PC-9 (cell line): Measurements from ENCODE around the gene IKZF1. TPM values are rescaled to one million over a fixed set of nuclear protein-coding genes. Genes with fewer than 3 reads are reported as not detected.

Source experiments
- BruUV-seq: library from RNA; stranded (reverse); fragments of 400-500 nt; replicated peaks from 2 replicates; lab custom pipeline; 2021; lab: Mats Ljungman, UMichigan
- CTCF ChIA-PET: fragments of 300-600 bp; sonication (Branson Sonifier 250); formaldehyde crosslinking; loops from one replicate; lab custom pipeline; 2022; ENCODE audit warnings: antibody characterized with exemption; lab: Charles Lee
- POLR2A ChIA-PET: fragments of 300-600 bp; sonication (Branson Sonifier 250); formaldehyde crosslinking; loops from one replicate; lab custom pipeline; 2022; ENCODE audit warnings: antibody characterized with exemption; ENCODE audit not compliant: unreplicated experiment; lab: Charles Lee
- DNase-seq, 2 experiments: peaks; one replicate each; pipeline versions ENCODE4 v3.0.0 to v3.0.0-alpha.2; 2015 to 2022; ENCODE audit warnings: mixed read lengths in 1 of 2
- H2AFZ ChIP-seq: fragments of 200-600 bp; sonication (generic); 2 replicates; pipeline ENCODE4 v1.8.1; 2017; ENCODE audit warnings: antibody characterized with exemption
- H3F3A ChIP-seq: fragments of 200-600 bp; sonication (generic); 2 replicates; pipeline ENCODE4 v1.8.1; 2017; ENCODE audit warnings: antibody characterized with exemption, mild to moderate bottlenecking, low read depth; ENCODE audit not compliant: insufficient read depth
- H3K27ac ChIP-seq: fragments of 200-600 bp; sonication (generic); 2 replicates; pipeline ENCODE4 v1.6.1; 2016; ENCODE audit warnings: mixed run types
- H3K27me3 ChIP-seq: fragments of 200-600 bp; sonication (generic); 2 replicates; pipeline ENCODE4 v1.6.1; 2016; ENCODE audit warnings: low read depth, mixed run types; ENCODE audit not compliant: insufficient read depth
- H3K36me3 ChIP-seq: fragments of 200-600 bp; sonication (generic); 2 replicates; pipeline ENCODE4 v1.6.1; 2016; ENCODE audit warnings: low read depth, mixed run types
- H3K4me1 ChIP-seq: fragments of 200-600 bp; sonication (generic); replicated peaks from 2 replicates; pipeline ENCODE4 v1.6.1; 2016; ENCODE audit warnings: mixed run types; ENCODE audit not compliant: insufficient read depth
- H3K4me2 ChIP-seq: fragments of 200-600 bp; sonication (generic); 2 replicates; pipeline ENCODE4 v1.6.1; 2017; ENCODE audit warnings: mixed run types
- H3K4me3 ChIP-seq: fragments of 200-600 bp; sonication (generic); 2 replicates; pipeline ENCODE4 v1.6.1; 2016; ENCODE audit warnings: mixed run types
- H3K79me2 ChIP-seq: fragments of 200-600 bp; sonication (generic); 2 replicates; pipeline ENCODE4 v1.6.1; 2017; ENCODE audit warnings: low read depth, mixed run types
- H3K9me2 ChIP-seq: fragments of 200-600 bp; sonication (generic); 2 replicates; pipeline ENCODE4 v1.8.1; 2017; ENCODE audit warnings: mild to moderate bottlenecking; ENCODE audit not compliant: insufficient read depth
- H3K9me3 ChIP-seq: fragments of 200-600 bp; sonication (generic); 2 replicates; pipeline ENCODE4 v1.8.1; 2016; ENCODE audit warnings: low read depth; ENCODE audit not compliant: insufficient read depth
- H4K20me1 ChIP-seq: fragments of 200-600 bp; sonication (generic); 2 replicates; pipeline ENCODE4 v1.8.1; 2017; ENCODE audit not compliant: insufficient read depth
- CTCF ChIP-seq: fragments of 200-600 bp; sonication (generic); conservative IDR thresholded peaks from 2 replicates; pipeline ENCODE4 v1.6.1; 2017; ENCODE audit warnings: mixed run types, antibody characterized with exemption, mild to moderate bottlenecking, moderate library complexity
- EZH2 ChIP-seq: fragments of 200-600 bp; sonication (generic); IDR thresholded peaks from 2 replicates; pipeline ENCODE4 v1.8.0; 2017; ENCODE audit warnings: antibody characterized with exemption, low read depth
- intact Hi-C: fragments of 100-400 bp; cut with micrococcal nuclease; formaldehyde crosslinking; loops from one replicate; pipeline ENCODE4 v1.10.0; 2022; ENCODE audit not compliant: unreplicated experiment
- total RNA-seq: library from RNA; stranded (reverse); gene quantifications from 2 replicates; pipeline ENCODE4 v1.2.3, GENCODE V29; 2021

IKZF1 gene
- total RNA-seq, 1 experiment from 2014 or later, result not detected

DNA sequence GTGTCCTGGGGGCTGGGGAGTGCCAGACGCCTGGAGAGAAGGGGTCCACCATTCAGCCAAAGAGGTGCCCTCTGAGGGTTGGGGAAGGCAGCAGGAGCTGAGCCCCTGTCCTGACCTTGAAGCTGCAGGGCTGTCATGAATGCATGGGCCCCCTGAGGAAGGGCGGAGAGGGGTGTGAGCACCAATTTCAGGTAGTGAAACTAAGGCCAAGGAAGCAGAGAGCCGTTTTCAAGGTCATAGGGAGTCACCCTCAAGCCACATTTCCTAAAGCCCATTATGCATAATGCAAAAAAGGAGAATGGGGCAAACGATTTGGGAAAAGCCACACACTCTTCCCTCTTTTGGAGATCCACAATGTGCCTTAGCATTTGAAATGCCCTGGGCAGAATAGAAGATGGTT lies 108.5 kb downstream of the IKZF1 start:
- Histone ChIP-seq H3K27me3 (peaks cover 65% of the 10 kb centered on the region), H4K20me1 (no peaks in the 10 kb centered on the region; the same call in 1 of the 2 replicates), H3K4me3 (no peak overlapping the region), H3K4me1 (no peaks in the 10 kb centered on the region), H3K27ac (no peak overlapping the region), H3K9me2 (no peaks in the 10 kb centered on the region), H3F3A (no peaks in the 10 kb centered on the region), H2AFZ (no peak overlapping the region), H3K9me3 (no peaks in the 10 kb centered on the region), H3K36me3 (no peaks in the 10 kb centered on the region), H3K4me2 (no peak overlapping the region), H3K79me2 (no peaks in the 10 kb centered on the region)
- intact Hi-C loops, result no loop called here
- DNase-seq, result no peak
- CTCF ChIA-PET, result no interaction called here
- POLR2A ChIA-PET, result no interaction called here
- no peak for TF ChIP-seq CTCF
- no peak for TF ChIP-seq EZH2
- BruUV-seq, result no TSS peak

GRCh38 chr7:50413561-50413960 lies 109.0 kb downstream of the IKZF1 start:
- H3K27ac ChIP-seq, result no peak overlapping the region
- H3K9me2 ChIP-seq, result no peaks in the 10 kb centered on the region
- POLR2A ChIA-PET, result no interaction called here
- no peak overlapping the region for H3K4me3 ChIP-seq
- intact Hi-C loops, result no loop called here
- no peaks in the 10 kb centered on the region for H3K9me3 ChIP-seq
- no peak overlapping the region for H3K4me2 ChIP-seq
- BruUV-seq, result no TSS peak
- H3K36me3 ChIP-seq, result no peaks in the 10 kb centered on the region
- TF ChIP-seq EZH2 (no peak), CTCF (no peak)
- CTCF ChIA-PET, result no interaction called here
- H3F3A ChIP-seq, result no peaks in the 10 kb centered on the region
- no peaks in the 10 kb centered on the region for H3K4me1 ChIP-seq
- no peaks in the 10 kb centered on the region for H3K79me2 ChIP-seq
- no peaks in the 10 kb centered on the region; the same call in 1 of the 2 replicates for H4K20me1 ChIP-seq
- no peak for DNase-seq
- H2AFZ ChIP-seq, result no peak overlapping the region
- H3K27me3 ChIP-seq, result peaks cover 59% of the 10 kb centered on the region

GRCh38 chr7:50415844-50416364 lies 111.4 kb downstream of the IKZF1 start:
- DNase-seq, result no peak
- ChIA-PET CTCF (no interaction called here), POLR2A (no interaction called here)
- H3K27ac ChIP-seq, result no peak overlapping the region
- no peaks in the 10 kb centered on the region for H3K9me2 ChIP-seq
- no peaks in the 10 kb centered on the region for H3K9me3 ChIP-seq
- TF ChIP-seq EZH2, result no peak
- no peak for TF ChIP-seq CTCF
- intact Hi-C loops, result no loop called here
- H2AFZ ChIP-seq, result no peak overlapping the region
- H4K20me1 ChIP-seq, result no peaks in the 10 kb centered on the region
- no peaks in the 10 kb centered on the region for H3K36me3 ChIP-seq
- no peaks in the 10 kb centered on the region for H3K4me1 ChIP-seq
- no peak overlapping the region for H3K4me3 ChIP-seq
- H3K79me2 ChIP-seq, result no peaks in the 10 kb centered on the region
- no peak overlapping the region for H3K4me2 ChIP-seq
- peaks cover 36% of the 10 kb centered on the region for H3K27me3 ChIP-seq
- H3F3A ChIP-seq, result no peaks in the 10 kb centered on the region
- no TSS peak for BruUV-seq
